Neural progenitor cell (in vitro differentiated cells): ENCODE results near the gene THRB.

Experiments
- CTCF ChIP-seq: fragments of 200-600 bp; sonication (generic); IDR thresholded peaks from 2 replicates; pipeline ENCODE4 v1.5.1; 2017; ENCODE audit warnings: antibody characterized with exemption, mild to moderate bottlenecking
- EZH2 ChIP-seq: fragments of 200-600 bp; sonication (generic); IDR thresholded peaks from 2 replicates; pipeline ENCODE4 v1.6.1; 2017; ENCODE audit warnings: antibody characterized with exemption, mild to moderate bottlenecking, moderate library complexity

- TF ChIP-seq CTCF, result no peak
- no peak for TF ChIP-seq EZH2
Measured at GRCh38 chr3:24393316-24393715, 101.3 kb downstream of the THRB start.
